HG03135 (cell line): Measurements from ENCODE around the gene DOP1A.

Source experiments
- ATAC-seq: cut with Tn5 transposase; IDR thresholded peaks from one replicate; pipeline ENCODE4 v1.9.1; 2021; ENCODE audit warnings: mild to moderate bottlenecking, moderate library complexity; ENCODE audit not compliant: unreplicated experiment

Gene DOP1A

GRCh38 chr6:83193747-83194566, 126.5 kb downstream of the DOP1A start:
- ATAC-seq, result peak; percentile 17

GRCh38 chr6:83198486-83199172, 131.2 kb downstream of the DOP1A start:
- no peak for ATAC-seq

GRCh38 chr6:83199173-83199862, 131.8 kb downstream of the DOP1A start:
- no peak for ATAC-seq

GRCh38 chr6:83199863-83200225, 132.4 kb downstream of the DOP1A start:
- ATAC-seq, result no peak

GRCh38 chr6:83202031-83202430, 134.6 kb downstream of the DOP1A start:
- ATAC-seq, result no peak

GRCh38 chr6:83215131-83216047, 147.9 kb downstream of the DOP1A start:
- ATAC-seq, result peak; percentile 99

- no peak for ATAC-seq
Measured at GRCh38 chr6:83216806-83217205, 149.3 kb downstream of the DOP1A start.
